HG03520 (cell line): ENCODE results near the gene RNF167.
A peak's percentile ranks its signal among the peaks of the same experiment; 100 is the strongest.

Source experiments
- ATAC-seq: cut with Tn5 transposase; IDR thresholded peaks from one replicate; pipeline ENCODE4 v1.9.1; 2021; ENCODE audit warnings: mild to moderate bottlenecking, moderate library complexity; ENCODE audit not compliant: unreplicated experiment

Gene RNF167

GRCh38 chr17:4939796-4940554 is at the start of gene RNF167, which contains the start of gene SLC25A11:
TSS of gene RNF167 (plus strand) at chr17:4940268. CDS start at chr17:4940910, 642 bp downstream.
TSS of gene SLC25A11 (minus strand) at chr17:4940046. CDS start at chr17:4939910, 136 bp downstream.
- peak; percentile 72 for ATAC-seq

GRCh38 chr17:4891411-4892410 is 48.4 kb upstream of the RNF167 start:
- no peak for ATAC-seq

- no peak for ATAC-seq
Measured at GRCh38 chr17:4892499-4893221, 47.4 kb upstream of the RNF167 start.

GRCh38 chr17:4893272-4893671 is 46.8 kb upstream of the RNF167 start:
- no peak for ATAC-seq

GRCh38 chr17:4893721-4894560 is 46.1 kb upstream of the RNF167 start:
- no peak for ATAC-seq

- no peak for ATAC-seq
Measured at GRCh38 chr17:4895121-4895520, 44.9 kb upstream of the RNF167 start.

GRCh38 chr17:4895657-4896331 is 44.3 kb upstream of the RNF167 start:
- no peak for ATAC-seq

- ATAC-seq: no peak
Measured at GRCh38 chr17:4896332-4897197, 43.5 kb upstream of the RNF167 start.

GRCh38 chr17:4897198-4897687 is 42.8 kb upstream of the RNF167 start:
- no peak for ATAC-seq

GRCh38 chr17:4897785-4898184 is 42.3 kb upstream of the RNF167 start:
- ATAC-seq: no peak

GRCh38 chr17:4898351-4898750 is 41.7 kb upstream of the RNF167 start:
- ATAC-seq: no peak

GRCh38 chr17:4898927-4899326 is 41.1 kb upstream of the RNF167 start:
- no peak for ATAC-seq

GRCh38 chr17:4899341-4900230 is 40.5 kb upstream of the RNF167 start, which contains the start of gene C17orf107:
TSS of gene C17orf107 (plus strand) at chr17:4899536. CDS start at chr17:4899763, 227 bp downstream.
- ATAC-seq: no peak

- ATAC-seq: no peak
Measured at GRCh38 chr17:4900231-4901107, 39.6 kb upstream of the RNF167 start.

GRCh38 chr17:4901108-4901647 is 38.9 kb upstream of the RNF167 start:
- no peak for ATAC-seq
